ENCODE measurements around the gene NME3. TPM values are rescaled to one million over a fixed set of nuclear protein-coding genes. Genes with fewer than 3 reads are reported as not detected.
A peak's percentile ranks its signal among the peaks of the same experiment; 100 is the strongest.

NME3 gene
- total RNA-seq, 1 donor from 2014 or later = 53.8 TPM

GRCh38 chr16:1787322-1788094 is 16.2 kb upstream of the NME3 start:
- no peak overlapping the region for H3K27ac Mint-ChIP-seq (ENCODE audit: unreplicated experiment)
- peak; percentile 91 for DNase-seq (ENCODE audit: low spot score)

DNA sequence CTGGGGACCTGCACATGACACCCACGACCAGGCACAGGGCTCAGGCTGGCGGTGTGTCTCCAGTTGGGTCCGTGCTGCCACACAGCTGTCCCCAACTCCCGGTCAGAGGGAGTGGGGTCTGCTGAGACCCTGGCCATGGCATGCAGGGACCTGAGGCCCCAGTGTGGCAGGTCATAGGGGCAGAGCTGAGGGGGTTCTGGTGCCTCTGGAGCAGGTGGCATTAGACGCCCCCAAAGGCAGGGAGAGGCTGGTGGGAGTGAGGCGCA is 15.6 kb upstream of the NME3 start:
- Mint-ChIP-seq H3K9me3 (ENCODE audit: low read depth) (no peaks in the 10 kb centered on the region), H3K4me3 (ENCODE audit: unreplicated experiment) (no peak overlapping the region), H3K4me1 (ENCODE audit: low read depth) (peaks cover 10% of the 10 kb centered on the region), H3K27me3 (ENCODE audit: low read depth) (no peaks in the 10 kb centered on the region), H3K27ac (ENCODE audit: unreplicated experiment) (no peak overlapping the region), H3K36me3 (ENCODE audit: low read depth) (peaks cover 2% of the 10 kb centered on the region)
- TF ChIP-seq CTCF (IDR thresholded peaks at IDR 0.05) = no peak
- no peak for DNase-seq (ENCODE audit: low spot score)

More at GRCh38 chr16:1787322-1788094, 16.2 kb upstream of the NME3 start:
- Mint-ChIP-seq H3K4me3 (ENCODE audit: unreplicated experiment) (no peak overlapping the region), H3K4me1 (ENCODE audit: low read depth) (peaks cover 10% of the 10 kb centered on the region), H3K27me3 (ENCODE audit: low read depth) (no peaks in the 10 kb centered on the region), H3K36me3 (ENCODE audit: low read depth) (peaks cover 2% of the 10 kb centered on the region), H3K9me3 (ENCODE audit: low read depth) (no peaks in the 10 kb centered on the region)
- no peak for TF ChIP-seq CTCF (IDR thresholded peaks at IDR 0.05)

DNA sequence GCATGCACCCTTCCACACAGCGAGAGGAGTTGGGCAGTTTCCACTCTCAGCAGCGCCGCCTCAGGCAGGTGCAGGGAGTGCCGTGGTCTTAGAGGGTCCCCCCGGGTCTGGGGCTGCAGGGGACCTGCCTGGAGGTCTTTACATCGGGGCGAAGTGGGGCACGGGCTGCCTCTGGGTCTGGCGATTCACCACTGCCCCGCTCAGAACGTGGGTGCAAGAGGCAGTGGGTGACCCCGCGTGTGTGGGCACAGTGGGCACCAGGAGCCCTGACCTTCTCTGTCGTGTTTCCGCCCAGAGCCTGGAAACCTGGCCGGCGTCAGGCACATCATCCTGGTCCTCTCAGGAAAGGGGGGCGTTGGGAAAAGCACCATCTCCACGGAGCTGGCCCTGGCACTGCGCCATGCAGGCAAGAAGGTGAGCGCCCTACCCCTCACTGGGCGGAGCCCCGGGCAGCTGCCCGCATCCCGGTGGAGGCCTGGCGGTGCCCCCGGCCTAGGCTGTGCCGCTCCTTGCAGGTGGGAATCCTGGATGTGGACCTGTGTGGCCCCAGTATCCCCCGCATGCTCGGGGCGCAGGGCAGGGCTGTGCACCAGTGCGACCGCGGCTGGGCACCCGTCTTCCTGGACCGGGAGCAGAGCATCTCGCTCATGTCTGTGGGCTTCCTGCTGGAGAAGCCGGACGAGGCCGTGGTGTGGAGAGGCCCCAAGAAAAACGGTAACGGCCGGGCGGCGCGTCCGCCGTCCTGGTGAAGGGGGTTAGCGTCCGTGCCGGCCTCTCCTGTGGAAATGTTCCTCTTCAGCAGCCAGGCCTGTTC is 15.1 kb upstream of the NME3 start:
- no peak for TF ChIP-seq CTCF (IDR thresholded peaks at IDR 0.05)
- H3K27ac Mint-ChIP-seq (ENCODE audit: unreplicated experiment) = no peak overlapping the region
- no peak overlapping the region for H3K4me3 Mint-ChIP-seq (ENCODE audit: unreplicated experiment)
- peaks cover 15% of the 10 kb centered on the region for H3K4me1 Mint-ChIP-seq (ENCODE audit: low read depth)
- H3K36me3 Mint-ChIP-seq (ENCODE audit: low read depth) = peaks cover 2% of the 10 kb centered on the region
- H3K9me3 Mint-ChIP-seq (ENCODE audit: low read depth) = no peaks in the 10 kb centered on the region
- DNase-seq (ENCODE audit: low spot score) = peak; percentile 93
- no peaks in the 10 kb centered on the region for H3K27me3 Mint-ChIP-seq (ENCODE audit: low read depth)

DNA sequence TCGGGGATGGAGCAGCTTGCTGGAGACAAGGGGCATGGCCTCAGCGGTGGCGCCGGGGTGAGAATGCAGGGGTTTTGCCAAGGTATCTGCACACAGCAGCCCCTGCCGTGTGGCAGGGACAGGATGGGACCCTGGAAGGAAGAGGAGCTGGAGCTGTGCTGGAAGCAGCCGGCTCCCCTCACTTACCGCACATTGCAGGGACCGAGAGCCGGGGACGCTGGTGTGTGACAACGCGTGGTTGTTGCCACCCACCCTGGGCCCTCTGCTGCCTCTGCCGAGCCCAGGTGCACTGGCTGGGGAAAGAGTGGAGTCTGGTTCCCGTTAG is 14.5 kb upstream of the NME3 start:
- DNase-seq (ENCODE audit: low spot score) = no peak
- Mint-ChIP-seq H3K27ac (ENCODE audit: unreplicated experiment) (no peak overlapping the region), H3K36me3 (ENCODE audit: low read depth) (peaks cover 2% of the 10 kb centered on the region), H3K4me3 (ENCODE audit: unreplicated experiment) (no peak overlapping the region), H3K9me3 (ENCODE audit: low read depth) (no peaks in the 10 kb centered on the region), H3K4me1 (ENCODE audit: low read depth) (peaks cover 21% of the 10 kb centered on the region), H3K27me3 (ENCODE audit: low read depth) (no peaks in the 10 kb centered on the region)
- TF ChIP-seq CTCF (IDR thresholded peaks at IDR 0.05) = no peak

- H3K4me3 Mint-ChIP-seq (ENCODE audit: unreplicated experiment) = peak overlapping the region; percentile 19
- no peak for DNase-seq (ENCODE audit: low spot score)
- no peak overlapping the region for H3K27ac Mint-ChIP-seq (ENCODE audit: unreplicated experiment)
- H3K4me1 Mint-ChIP-seq (ENCODE audit: low read depth) = peaks cover 23% of the 10 kb centered on the region
- no peaks in the 10 kb centered on the region for H3K9me3 Mint-ChIP-seq (ENCODE audit: low read depth)
- H3K36me3 Mint-ChIP-seq (ENCODE audit: low read depth) = peaks cover 2% of the 10 kb centered on the region
- no peak for TF ChIP-seq CTCF (IDR thresholded peaks at IDR 0.05)
- H3K27me3 Mint-ChIP-seq (ENCODE audit: low read depth) = no peaks in the 10 kb centered on the region
These were observed 13.9 kb upstream of the NME3 start for GRCh38 chr16:1784977-1785845.
